ENCODE data around the gene PARN. TPM values are rescaled to one million over a fixed set of nuclear protein-coding genes. Genes with fewer than 3 reads are reported as not detected.
"Not testable (repeated sequence)": the region's sequence is repeated elsewhere in the genome, so short reads cannot be mapped to it uniquely, and the experiment has no call there.

PARN gene
- total RNA-seq, 1 donor from 2014 or later: 26.5 TPM

- DNase-seq (ENCODE audit: low read depth, low spot score): no peak
- Mint-ChIP-seq H3K27ac (ENCODE audit: unreplicated experiment) (no peak overlapping the region), H3K9me3 (no peaks in the 10 kb centered on the region), H3K4me3 (no peak overlapping the region), H3K4me1 (peaks cover 9% of the 10 kb centered on the region), H3K27me3 (ENCODE audit: low read depth) (no peaks in the 10 kb centered on the region), H3K36me3 (ENCODE audit: low read depth) (no peaks in the 10 kb centered on the region)
- TF ChIP-seq CTCF (conservative IDR thresholded peaks at IDR 0.05): no peak
Observed at GRCh38 chr16:14559809-14560241, 70.2 kb downstream of the PARN start.

- Mint-ChIP-seq H3K27ac (ENCODE audit: unreplicated experiment) (no peak overlapping the region), H3K9me3 (no peaks in the 10 kb centered on the region), H3K4me1 (peaks cover 3% of the 10 kb centered on the region), H3K27me3 (ENCODE audit: low read depth) (no peaks in the 10 kb centered on the region), H3K36me3 (ENCODE audit: low read depth) (no peaks in the 10 kb centered on the region), H3K4me3 (no peak overlapping the region)
- no peak for TF ChIP-seq CTCF (conservative IDR thresholded peaks at IDR 0.05)
- DNase-seq (ENCODE audit: low read depth, low spot score): no peak
Observed at GRCh38 chr16:14553447-14553846, 76.6 kb downstream of the PARN start.

- Mint-ChIP-seq H3K9me3 (no peaks in the 10 kb centered on the region), H3K27ac (ENCODE audit: unreplicated experiment) (no peak overlapping the region)
Observed at GRCh38 chr16:14549789-14550153, 80.3 kb downstream of the PARN start.

GRCh38 chr16:14548933-14549788 lies 80.9 kb downstream of the PARN start:
- no peaks in the 10 kb centered on the region for H3K9me3 Mint-ChIP-seq
- no peak for TF ChIP-seq CTCF (conservative IDR thresholded peaks at IDR 0.05)
- no peak overlapping the region for H3K4me3 Mint-ChIP-seq
- H3K27me3 Mint-ChIP-seq (ENCODE audit: low read depth): no peaks in the 10 kb centered on the region
- H3K27ac Mint-ChIP-seq (ENCODE audit: unreplicated experiment): no peak overlapping the region
- H3K4me1 Mint-ChIP-seq: peaks cover 3% of the 10 kb centered on the region
- H3K36me3 Mint-ChIP-seq (ENCODE audit: low read depth): peaks cover under 1% of the 10 kb centered on the region
- DNase-seq (ENCODE audit: low read depth, low spot score): no peak

More at GRCh38 chr16:14549789-14550153, 80.3 kb downstream of the PARN start:
- no peak overlapping the region for H3K4me3 Mint-ChIP-seq
- no peak for TF ChIP-seq CTCF (conservative IDR thresholded peaks at IDR 0.05)
- no peaks in the 10 kb centered on the region for H3K36me3 Mint-ChIP-seq (ENCODE audit: low read depth)
- H3K27me3 Mint-ChIP-seq (ENCODE audit: low read depth): no peaks in the 10 kb centered on the region
- H3K4me1 Mint-ChIP-seq: peaks cover 3% of the 10 kb centered on the region
- DNase-seq (ENCODE audit: low read depth, low spot score): no peak

GRCh38 chr16:14545346-14545884 lies 84.6 kb downstream of the PARN start:
- Mint-ChIP-seq H3K27ac (ENCODE audit: unreplicated experiment) (no peak overlapping the region), H3K36me3 (ENCODE audit: low read depth) (peaks cover 23% of the 10 kb centered on the region), H3K9me3 (peaks cover 7% of the 10 kb centered on the region), H3K27me3 (ENCODE audit: low read depth) (no peaks in the 10 kb centered on the region), H3K4me1 (peaks cover 3% of the 10 kb centered on the region), H3K4me3 (no peak overlapping the region)
- TF ChIP-seq CTCF (conservative IDR thresholded peaks at IDR 0.05): no peak
- no peak for DNase-seq (ENCODE audit: low read depth, low spot score)

- not testable (repeated sequence) for H3K27ac Mint-ChIP-seq (ENCODE audit: unreplicated experiment); H3K9me3 Mint-ChIP-seq; DNase-seq (ENCODE audit: low read depth, low spot score); H3K27me3 Mint-ChIP-seq (ENCODE audit: low read depth); H3K4me3 Mint-ChIP-seq; H3K4me1 Mint-ChIP-seq
- peaks cover 23% of the 10 kb centered on the region for H3K36me3 Mint-ChIP-seq (ENCODE audit: low read depth)
Observed at GRCh38 chr16:14544846-14545245, 85.2 kb downstream of the PARN start.

Data from neural crest cell (in vitro differentiated cells).